ENCODE data around the gene HPCAL1.

Gene HPCAL1

GRCh38 chr2:10269711-10270610, 32.7 kb upstream of the HPCAL1 start:
- DNase-seq: no peak

DNA sequence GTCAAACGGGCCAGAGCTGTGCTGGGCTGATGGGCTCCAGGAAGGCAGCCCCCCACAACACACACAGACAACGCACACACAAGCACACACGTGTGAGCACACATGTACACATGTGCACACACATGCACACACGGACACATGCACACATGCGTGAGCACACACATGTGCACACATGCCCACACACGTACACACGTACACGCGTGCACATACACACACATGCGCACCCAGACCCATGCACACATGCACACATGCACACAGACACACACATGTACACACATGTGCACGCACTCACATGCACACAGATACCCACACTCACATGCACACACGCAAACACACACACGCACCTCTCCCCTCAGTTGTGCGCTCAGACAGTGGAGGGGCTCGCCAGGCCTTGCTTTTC, 31.2 kb upstream of the HPCAL1 start:
- DNase-seq: no peak

DNA sequence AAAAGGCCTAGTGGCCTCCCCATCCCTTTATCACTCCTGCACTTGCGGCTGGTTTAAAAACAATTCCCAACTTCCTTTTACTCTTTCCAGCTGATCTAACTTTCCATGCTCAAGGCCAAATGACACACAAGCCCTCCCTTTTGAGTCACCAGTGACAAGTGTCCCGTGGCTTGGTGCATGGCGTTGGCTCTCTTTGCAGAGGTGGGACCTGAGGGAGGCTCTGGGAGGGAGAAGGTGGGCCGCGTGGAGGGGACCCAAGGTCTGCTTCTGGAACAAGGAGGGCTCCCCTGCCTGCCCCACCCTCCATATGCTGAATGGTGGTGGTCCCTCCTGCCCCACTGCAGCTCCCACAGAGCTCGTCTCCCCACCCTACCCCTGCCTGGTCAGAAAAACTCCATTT, 30.8 kb upstream of the HPCAL1 start:
- no peak for DNase-seq

- no peak for DNase-seq
Observed at GRCh38 chr2:10272464-10272863, 30.2 kb upstream of the HPCAL1 start.

GRCh38 chr2:10273215-10274175, 29.2 kb upstream of the HPCAL1 start:
- DNase-seq: no peak

DNA sequence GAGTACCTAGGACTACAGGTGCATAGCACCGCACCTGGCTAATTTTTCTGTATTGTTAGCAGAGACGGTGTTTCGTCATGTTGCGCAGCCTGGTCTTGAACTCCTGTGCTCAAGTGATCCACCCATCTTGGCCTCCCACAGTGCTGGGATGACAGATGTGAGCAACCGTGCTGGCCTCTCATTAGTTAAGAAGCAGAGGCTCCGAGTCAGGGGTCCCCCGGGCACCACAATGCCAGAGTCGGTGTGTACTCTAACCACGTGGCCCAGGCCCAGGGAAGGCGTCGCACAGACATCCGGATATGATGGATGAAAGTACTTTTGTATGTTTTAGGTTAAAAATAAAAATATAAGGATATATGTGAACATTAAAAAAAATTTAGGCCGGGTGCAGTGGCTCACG, 28.3 kb upstream of the HPCAL1 start:
- no peak for DNase-seq

GRCh38 chr2:10274983-10275802, 27.5 kb upstream of the HPCAL1 start:
- no peak for DNase-seq

DNA sequence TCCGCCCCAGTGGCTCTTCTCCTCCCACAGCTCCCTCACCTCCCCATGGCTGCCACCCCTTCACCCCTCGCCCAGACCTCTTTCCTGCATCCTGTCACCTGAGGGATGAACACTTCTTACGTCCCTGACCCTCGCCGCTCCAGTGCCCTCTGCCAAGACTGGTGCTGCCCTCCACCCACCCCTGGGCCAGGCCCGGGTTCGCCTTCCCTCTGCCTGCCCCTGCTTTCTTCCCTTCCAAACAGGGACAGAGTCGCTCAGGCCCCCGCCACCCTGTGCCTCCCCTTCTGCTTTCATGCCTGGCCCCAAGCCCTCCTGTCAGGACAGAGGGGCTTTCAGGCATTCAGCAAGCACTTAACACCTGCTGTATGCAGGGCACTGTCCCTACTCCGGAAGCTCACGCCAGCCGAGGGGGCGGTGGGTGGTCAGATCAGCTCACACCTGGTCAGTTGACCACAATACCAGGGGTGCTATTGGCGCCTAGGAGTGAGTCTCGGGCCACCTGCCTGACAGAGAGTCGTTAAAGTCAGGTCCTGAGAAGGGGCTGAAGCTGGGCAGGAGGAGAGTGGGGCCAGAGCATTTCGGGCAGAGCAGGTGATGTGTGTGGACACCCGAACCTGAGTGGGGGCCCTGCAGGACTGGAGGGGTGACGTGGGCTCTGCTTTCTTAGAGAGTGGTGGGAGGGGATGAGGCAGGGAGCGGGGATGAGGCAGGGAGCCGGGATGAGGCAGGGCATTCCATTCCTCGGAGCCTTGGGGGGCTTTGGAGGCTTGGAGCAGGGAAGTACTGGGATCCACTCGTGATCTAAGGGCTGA, 26.0 kb upstream of the HPCAL1 start:
- DNase-seq: no peak

DNA sequence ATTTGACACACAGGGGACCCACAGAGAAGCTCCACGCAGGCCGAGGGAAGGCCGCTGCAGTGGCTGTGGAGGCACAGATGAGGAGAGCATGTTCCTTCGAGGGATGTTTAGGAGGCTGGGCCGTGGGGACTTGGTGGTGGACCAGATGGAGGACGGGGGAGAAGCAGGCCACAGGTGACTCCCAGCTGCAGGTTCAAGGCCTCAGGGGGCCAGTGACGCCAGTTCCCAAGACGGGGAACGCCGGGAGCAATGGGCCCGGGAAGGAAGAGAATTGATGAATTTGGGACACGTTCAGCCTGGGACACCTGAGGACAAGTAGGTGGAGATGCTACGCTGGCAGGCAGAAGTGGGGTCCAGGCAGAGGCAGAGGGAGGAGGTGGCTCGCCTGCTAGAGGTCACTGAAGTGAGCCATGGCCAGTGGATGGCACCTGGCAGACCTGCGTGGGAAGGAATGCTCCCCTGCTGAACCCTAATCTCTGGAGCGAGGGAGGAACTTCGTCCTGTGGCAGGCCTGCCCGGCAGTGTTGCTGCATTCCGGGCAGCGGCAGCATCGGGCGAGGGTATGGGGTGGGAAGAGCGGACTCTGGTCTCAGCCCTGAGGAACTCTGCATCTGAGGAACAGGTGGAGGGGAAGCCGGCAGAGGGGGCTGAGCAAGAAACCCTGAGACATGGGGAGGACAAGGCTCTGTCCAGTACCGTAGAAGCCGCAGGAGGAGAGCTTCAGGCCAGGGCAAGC, 25.2 kb upstream of the HPCAL1 start:
- no peak for DNase-seq

DNA sequence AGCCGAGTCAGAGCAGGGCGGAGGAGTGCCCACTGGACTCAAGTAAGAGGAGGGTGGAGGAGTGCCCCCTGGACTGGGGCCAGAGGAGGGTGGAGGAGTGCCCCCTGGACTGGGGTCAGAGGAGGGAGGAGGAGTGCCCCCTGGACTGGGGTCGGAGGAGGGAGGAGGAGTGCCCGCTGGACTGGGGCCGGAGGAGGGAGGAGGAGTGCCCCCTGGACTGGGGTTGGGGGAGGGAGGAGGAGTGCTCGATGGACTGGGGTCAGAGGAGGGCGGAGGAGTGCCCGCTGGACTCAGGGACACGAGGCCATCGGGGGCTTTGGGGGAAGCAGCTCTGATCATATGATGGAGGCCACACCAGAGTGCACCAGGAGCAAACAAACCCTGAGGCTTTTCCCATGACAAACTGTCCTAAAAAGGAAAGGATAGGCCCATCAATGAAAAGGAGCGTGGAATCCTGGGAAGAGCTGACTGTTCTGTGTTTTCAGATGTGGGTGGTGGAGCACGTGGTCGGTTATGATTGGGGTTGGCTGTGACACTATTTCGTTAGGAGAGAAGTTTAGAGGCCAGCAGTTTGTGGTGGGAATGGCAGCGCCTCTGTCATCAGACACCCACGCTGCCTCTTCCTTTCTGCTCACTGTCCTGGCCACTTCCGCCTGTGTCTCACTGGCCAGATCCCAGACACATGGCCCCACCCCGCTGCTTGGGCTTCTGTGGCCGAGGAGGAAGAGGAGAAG, 24.5 kb upstream of the HPCAL1 start:
- no peak for DNase-seq

DNA sequence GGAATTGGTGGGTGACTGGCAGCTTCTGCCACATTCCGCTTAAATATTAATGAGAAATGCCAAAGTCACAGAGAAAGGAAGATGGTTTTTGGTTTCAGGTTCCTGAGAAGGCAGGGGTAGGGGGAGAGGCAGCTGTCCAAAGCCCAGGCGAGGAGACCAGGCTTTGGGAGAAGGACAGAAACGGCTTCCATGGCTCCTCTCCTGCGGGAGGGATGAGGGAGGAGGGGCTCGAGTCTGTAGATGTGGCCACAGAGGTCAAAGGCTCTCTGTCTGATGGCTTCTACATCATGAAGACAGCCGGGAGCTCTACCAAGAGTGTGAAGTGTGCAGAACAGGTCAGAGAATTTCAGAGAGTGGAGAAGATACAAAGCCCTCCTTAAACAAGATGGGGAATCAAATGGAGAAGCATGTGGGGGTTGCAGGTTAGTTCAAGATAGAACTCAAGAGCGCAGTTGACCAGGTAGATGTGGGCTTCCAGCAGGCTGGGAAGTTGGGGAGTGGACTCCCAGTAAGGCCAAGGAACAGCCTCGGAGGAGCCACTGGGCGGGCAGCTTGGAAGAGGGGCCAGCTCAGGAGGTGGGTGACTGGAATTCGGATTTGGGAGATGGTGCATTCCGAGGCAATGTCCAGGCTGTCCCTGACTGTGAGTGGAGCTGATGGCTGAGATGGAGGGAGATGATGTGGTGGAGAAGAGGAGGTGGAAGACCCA, 23.8 kb upstream of the HPCAL1 start:
- no peak for DNase-seq

DNA sequence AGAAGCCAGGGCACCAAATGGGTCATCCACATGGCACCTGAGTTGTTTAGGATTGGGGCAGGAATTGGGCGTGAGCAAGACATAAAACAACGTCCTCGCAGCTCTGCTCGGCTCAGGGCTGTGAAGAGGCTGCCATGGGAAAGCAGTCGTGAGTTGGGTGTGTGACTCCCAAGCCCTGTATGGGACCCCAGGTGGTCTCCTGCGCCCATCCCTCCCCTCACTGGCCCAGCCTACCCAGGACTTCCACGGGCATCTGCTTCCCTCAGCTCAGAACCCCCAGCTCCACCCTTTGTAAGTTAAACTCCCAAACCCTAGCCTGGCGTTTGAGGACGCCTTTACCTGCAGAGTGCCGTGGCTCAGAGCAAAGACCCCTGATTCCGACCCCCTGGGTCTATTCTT, 23.2 kb upstream of the HPCAL1 start:
- no peak for DNase-seq

- DNase-seq: no peak
Observed at GRCh38 chr2:10279946-10280463, 22.7 kb upstream of the HPCAL1 start.

DNA sequence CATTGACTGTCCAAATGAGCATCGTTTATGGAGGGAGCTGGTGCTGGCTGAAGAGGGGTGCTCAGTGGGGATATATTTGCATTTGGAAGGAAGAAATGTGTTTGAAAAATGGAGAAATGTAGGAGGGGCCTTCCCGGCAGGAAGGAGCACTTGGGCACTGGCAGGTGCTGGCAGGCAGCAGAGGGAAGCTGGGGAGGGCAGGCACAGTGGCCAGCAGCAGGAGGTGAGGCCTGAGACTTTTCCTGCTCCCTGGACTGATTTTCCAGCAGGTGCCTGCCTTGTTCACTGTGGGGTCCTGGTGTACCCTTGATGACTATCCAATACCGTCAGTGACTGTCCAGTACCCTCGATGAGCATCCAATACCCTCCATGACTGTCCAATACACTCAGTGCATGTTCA, 20.8 kb upstream of the HPCAL1 start:
- DNase-seq: no peak

GRCh38 chr2:10282611-10283105, 20.0 kb upstream of the HPCAL1 start:
- no peak for DNase-seq

DNA sequence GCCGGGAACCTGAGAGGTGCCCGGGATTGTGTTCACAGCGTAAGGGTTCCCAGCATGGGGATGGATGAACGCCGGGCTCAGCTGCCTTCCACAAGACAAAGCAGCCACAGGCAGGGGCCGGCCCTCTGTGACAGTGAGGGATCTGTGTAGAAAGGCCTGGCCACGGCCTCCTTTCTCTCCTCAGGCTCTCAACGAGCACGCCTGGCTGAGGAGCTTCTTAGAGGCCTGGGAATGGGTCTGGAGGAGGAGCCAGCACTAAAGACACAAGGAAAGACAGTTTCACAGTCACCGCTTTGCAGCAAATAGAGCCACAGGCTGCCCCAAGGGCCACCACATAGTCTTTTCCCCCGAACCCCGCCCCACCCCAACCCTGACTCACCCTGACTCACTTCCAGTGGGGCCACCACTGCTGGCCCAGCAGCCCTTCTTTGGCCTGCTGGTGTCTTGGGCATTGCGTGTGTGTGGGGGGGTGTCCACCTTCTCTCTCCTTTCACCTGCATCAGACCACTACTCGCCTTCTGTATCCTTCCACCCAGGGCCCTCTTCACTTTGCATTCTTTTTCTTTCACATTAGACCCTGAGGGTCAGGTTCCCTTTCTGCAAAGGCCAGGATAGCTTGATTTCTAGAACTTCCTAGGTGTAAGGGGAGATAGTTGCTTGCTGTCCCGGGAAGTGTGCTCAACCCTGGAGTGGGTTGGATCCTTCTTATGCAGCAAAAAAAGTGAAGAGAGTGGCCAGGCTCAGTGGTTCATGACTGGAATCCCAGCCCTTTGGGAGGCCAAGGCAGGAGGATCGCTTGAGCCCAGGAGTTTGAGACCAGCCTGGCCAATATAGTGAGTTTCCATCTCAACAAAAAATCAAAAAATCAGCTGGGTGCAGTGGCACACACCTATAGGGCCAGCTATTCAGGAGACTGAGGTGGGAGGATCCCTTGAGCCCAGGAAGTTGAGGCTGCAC, 19.3 kb upstream of the HPCAL1 start:
- no peak for DNase-seq

DNA sequence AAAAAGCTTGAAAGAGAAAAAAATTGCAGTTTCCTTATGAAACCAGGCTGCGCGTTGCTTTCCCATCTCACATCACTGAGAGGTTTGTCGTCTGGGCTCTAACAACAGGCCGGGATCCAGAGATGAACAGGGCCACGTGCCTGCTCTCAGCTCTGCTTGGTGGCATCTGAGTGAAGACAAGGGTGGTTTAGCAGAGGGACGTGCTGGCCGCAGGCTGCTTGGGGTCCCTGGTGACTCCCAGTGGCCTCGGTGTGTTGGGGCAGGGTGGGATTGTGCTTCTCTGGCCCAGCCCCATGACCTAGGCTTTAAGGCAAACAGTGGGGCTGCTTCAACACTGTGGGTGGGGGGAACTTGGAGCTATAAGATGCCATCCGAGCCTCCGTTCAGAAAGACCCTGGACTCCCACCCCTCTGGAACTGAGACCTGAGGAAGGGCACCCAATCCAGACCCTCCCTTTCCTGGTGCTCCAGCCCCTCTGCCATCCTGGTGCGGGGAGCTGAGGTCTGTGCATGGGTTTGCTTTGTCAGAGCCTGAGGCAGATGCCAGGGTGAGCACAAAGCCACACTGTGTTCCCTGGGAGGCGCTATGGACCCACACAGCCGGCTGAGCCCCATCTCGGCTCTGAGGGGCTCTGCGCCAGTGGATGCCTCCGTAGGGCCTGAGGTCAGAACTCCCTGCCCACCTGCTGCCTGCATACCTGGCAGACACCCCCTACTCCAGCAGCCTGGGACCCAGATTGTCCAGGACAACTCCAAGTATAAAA, 18.4 kb upstream of the HPCAL1 start:
- no peak for DNase-seq

DNA sequence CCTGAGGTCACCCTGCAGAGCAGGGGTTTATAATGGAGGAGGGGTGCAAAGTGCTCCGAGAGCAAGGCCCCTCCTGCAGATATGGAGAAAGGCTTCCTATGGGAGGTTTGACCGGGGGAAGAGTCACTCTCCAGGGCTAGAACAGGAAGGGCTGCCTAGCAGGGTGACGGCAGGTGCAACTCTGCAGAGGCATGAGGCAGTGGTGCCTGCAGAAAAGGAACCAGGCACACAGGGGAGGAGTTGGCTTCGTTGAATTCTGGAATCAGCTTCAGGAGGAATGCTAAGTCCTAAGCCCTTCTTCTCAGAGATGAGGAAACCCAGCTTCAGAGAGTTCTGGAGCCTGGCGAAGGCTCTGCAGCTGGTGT, 17.5 kb upstream of the HPCAL1 start:
- DNase-seq: no peak
